Transverse colon (tissue), 4 donors: ENCODE measurements around the gene ZNF286A. TPM values are rescaled to one million over a fixed set of nuclear protein-coding genes. Genes with fewer than 3 reads are reported as not detected.
"Not testable (repeated sequence)": the region's sequence is repeated elsewhere in the genome, so short reads cannot be mapped to it uniquely, and the experiment has no call there.

ENCODE experiments used
- DNase-seq: peaks from one replicate; pipeline ENCODE4 v3.0.0-alpha.2; 2019
- H3K27ac ChIP-seq, 4 donors: fragments of 200-600 bp; sonication (generic); 2 replicates each; pipeline ENCODE4 v1.5.1; 2016 to 2018; ENCODE audit warnings: inconsistent platforms in 4 of 4
- H3K27me3 ChIP-seq: fragments of 200-600 bp; sonication (generic); 2 replicates; pipeline ENCODE4 v1.5.1; 2017; ENCODE audit warnings: inconsistent platforms
- H3K36me3 ChIP-seq, 4 donors: fragments of 200-600 bp; sonication (generic); 2 replicates each; pipeline ENCODE4 v1.5.1; 2017 to 2019; ENCODE audit warnings: inconsistent platforms in 4 of 4
- H3K4me1 ChIP-seq, 4 donors: fragments of 200-600 bp; sonication (generic); 2 replicates each; pipeline ENCODE4 v1.5.1; 2017 to 2020; ENCODE audit warnings: inconsistent platforms in 4 of 4
- H3K4me3 ChIP-seq, 4 donors: fragments of 200-600 bp; sonication (generic); 1 replicate in 1 of 4; 2 replicates in 3 of 4; pipeline versions ENCODE4 v1.5.1 to v1.6.1; 2017 to 2019; ENCODE audit warnings: inconsistent platforms in 4 of 4
- H3K9me3 ChIP-seq, 2 donors: fragments of 200-600 bp; sonication (generic); 2 replicates each; pipeline ENCODE4 v1.5.1; 2017 to 2019; ENCODE audit warnings: inconsistent platforms in 2 of 2
- EP300 ChIP-seq: sonication (generic); formaldehyde crosslinking; IDR thresholded peaks from one replicate; pipeline ENCODE4 v1.6.1; 2017; ENCODE audit warnings: antibody characterized with exemption, low read depth
- POLR2A ChIP-seq: fragments of 450-650 bp; IDR thresholded peaks from one replicate; pipeline ENCODE4 v1.6.1; 2016; ENCODE audit warnings: antibody characterized with exemption, mild to moderate bottlenecking, moderate library complexity
- POLR2AphosphoS5 ChIP-seq, 3 donors: sonication (generic); formaldehyde crosslinking; IDR thresholded peaks; one replicate each; pipeline ENCODE4 v1.6.1; 2016; ENCODE audit warnings: antibody characterized with exemption in 3 of 3
- WGBS, 2 donors: methylation state at CpG; one replicate each; pipeline ENCODE4 v1.1.5; 2018; ENCODE audit warnings: low coverage in 1 of 2; 5-methylcytosine and 5-hydroxymethylcytosine counted together
- in situ Hi-C, 4 donors: fragments of 200-750 bp; cut with MboI; loops; one replicate each; pipeline versions ENCODE4 v1.15.0 to v1.15.1; 2017; ENCODE audit warnings: low sequenced_read_pairs in 3 of 4, low pct_ligation_motif_present in 1 of 4, low pct_unique_long_range_greater_than_20kb in 1 of 4
- intact Hi-C: fragments of 100-400 bp; cut with DNase I; formaldehyde crosslinking; loops from one replicate; pipeline ENCODE4 v1.15.1; 2023; ENCODE audit warnings: low total_unique reads
- total RNA-seq, 4 donors: library from RNA; depleted of rRNA; stranded (reverse); fragments of >200 nt; gene quantifications; one replicate each; pipeline ENCODE4 v1.1.0, GENCODE V29; 2016
- TF ChIP-seq, protein P1 (sequence below), 5 experiments: fragments of 200-600 bp in 3 of 5; fragments of 450-650 bp in 2 of 5; sonication (generic) in 3 of 5; IDR thresholded peaks; 1 replicate in 2 of 5; 2 replicates in 3 of 5; pipeline ENCODE4 v1.5.1; 2016 to 2017; ENCODE audit warnings: antibody characterized with exemption in 5 of 5, inconsistent platforms in 3 of 5, mild to moderate bottlenecking in 2 of 5, moderate library complexity in 1 of 5

ZNF286A gene
- total RNA-seq, 4 donors from 2014 or later: 3.2 to 73.7 (median 11.9) TPM

DNA sequence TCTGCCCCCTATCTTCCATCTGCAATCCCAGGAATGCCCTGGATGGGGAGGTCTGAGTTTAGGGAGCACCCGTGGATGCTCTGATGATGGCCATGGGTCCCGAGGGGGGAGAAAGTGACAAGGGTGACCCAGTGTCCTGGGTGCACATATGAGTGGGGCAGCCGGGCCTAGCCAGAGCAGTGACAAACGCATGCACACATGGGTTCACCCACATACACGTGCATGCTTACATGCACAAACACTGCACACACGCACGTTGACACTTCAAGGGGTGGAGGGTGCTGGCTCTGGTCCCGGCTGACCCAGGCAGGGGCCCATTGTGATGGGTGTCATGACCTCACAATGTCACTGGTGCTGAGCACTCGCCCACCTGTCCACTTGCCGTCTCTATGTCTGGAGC is 32.3 kb downstream of the ZNF286A start, which contains the start of gene TBC1D26:
Gene TBC1D26, plus strand, starts transcription at position 384 of the 400 bp plus-strand sequence. CDS start 3,066 bp downstream, outside the sequence.
- in situ Hi-C loops, H3K4me3 ChIP-seq, intact Hi-C loops, DNase-seq, H3K9me3 ChIP-seq, H3K27ac ChIP-seq, H3K27me3 ChIP-seq, H3K36me3 ChIP-seq, H3K4me1 ChIP-seq: not testable (repeated sequence)
- WGBS, 2 donors: 90% methylated on average over 7 of the region's 10 CpGs; no CpG with 5 or more reads in 1 of the 2 donors

DNA sequence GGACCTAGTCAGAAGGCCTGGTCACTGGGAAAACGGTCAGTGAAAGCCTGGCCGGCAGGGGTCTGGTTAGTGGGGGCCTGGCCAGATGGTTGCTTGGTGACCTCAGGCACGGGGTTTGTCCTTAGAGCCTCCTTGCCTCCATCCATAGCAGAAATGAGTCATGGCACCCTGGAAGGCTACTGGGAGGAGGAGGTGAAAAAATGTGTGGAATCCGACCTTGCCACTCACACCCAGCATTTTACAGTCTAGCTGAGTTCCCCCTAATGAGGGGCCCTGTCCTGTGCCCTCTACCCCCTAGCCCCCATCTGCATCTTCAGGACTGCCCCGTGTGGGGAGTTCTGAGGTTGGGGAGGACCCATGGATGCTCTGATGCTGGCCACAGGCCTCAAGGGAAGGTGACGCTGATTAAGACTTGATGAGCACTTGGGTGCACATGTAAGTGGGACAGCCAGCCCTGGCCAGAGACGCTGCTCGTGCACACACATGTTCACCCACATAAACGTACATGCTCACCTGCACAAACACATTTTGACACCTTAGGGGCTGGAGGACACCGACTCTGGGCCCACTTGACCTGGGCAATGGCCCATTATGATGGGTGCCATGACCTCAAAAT is 33.7 kb downstream of the ZNF286A start:
- DNase-seq, H3K4me3 ChIP-seq, in situ Hi-C loops, H3K27ac ChIP-seq, H3K9me3 ChIP-seq, H3K36me3 ChIP-seq, H3K27me3 ChIP-seq, intact Hi-C loops, H3K4me1 ChIP-seq: not testable (repeated sequence)
- 91% methylated on average over 6 of the region's 10 CpGs; no CpG with 5 or more reads in 1 of the 2 donors for WGBS, 2 donors

DNA sequence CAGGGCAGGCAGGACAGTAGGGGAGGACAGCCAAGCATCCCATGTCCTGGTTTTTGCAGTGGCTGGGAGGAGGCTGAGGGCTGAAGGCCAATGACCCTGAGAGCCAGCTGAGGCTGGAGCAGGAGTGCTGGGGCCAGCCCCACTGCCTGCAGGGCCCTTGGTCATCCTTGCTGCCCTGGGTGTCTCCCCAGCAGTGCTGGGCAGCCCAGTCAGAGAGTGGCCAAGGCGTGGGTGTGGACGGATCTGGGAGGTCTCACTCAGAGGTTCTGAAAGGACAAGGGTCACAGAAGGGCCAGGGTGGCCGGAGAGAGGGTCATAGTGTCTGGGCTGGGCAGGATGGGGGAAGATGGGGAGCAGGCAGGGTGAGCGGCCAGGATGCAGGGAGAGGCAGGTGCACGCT is 37.0 kb downstream of the ZNF286A start:
- 71% methylated on average over 5 of the region's 5 CpGs; no CpG with 5 or more reads in 1 of the 2 donors for WGBS, 2 donors
- intact Hi-C loops, DNase-seq, H3K27me3 ChIP-seq, H3K27ac ChIP-seq, H3K9me3 ChIP-seq, H3K36me3 ChIP-seq, H3K4me1 ChIP-seq, in situ Hi-C loops, H3K4me3 ChIP-seq: not testable (repeated sequence)

DNA sequence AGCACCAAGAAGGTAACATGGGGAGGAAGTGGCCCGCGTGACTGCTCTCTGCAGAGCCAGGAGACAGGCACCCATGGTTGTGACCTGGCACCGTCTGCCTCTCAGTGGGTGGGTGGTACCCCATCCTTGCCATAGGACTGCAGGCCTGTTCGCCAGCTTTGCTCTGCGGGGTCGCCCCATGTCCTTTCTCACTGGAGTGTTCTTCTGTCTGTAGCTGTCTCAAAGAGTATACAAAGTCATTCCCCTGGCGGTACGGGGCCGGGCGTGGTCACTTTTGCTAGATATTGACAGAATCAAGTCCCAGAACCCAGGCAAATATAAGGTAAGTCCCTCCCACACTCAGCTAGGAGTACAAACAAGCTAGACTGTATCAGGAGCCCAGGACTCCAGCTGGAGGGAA is 38.5 kb downstream of the ZNF286A start:
- intact Hi-C loops (no loop called here), in situ Hi-C loops (no loop called here)
- H3K4me3 ChIP-seq: no peak overlapping the region
- no peaks in the 10 kb centered on the region for H3K36me3 ChIP-seq
- no peak for DNase-seq
- H3K9me3 ChIP-seq: no peaks in the 10 kb centered on the region
- H3K27me3 ChIP-seq: no peaks in the 10 kb centered on the region
- no peak overlapping the region for H3K27ac ChIP-seq
- H3K4me1 ChIP-seq: no peaks in the 10 kb centered on the region
- TF ChIP-seq POLR2A (no peak), POLR2AphosphoS5 (IDR thresholded peaks at IDR 0.05) (no peak), EP300 (no peak)
- TF ChIP-seq, protein P1, sequence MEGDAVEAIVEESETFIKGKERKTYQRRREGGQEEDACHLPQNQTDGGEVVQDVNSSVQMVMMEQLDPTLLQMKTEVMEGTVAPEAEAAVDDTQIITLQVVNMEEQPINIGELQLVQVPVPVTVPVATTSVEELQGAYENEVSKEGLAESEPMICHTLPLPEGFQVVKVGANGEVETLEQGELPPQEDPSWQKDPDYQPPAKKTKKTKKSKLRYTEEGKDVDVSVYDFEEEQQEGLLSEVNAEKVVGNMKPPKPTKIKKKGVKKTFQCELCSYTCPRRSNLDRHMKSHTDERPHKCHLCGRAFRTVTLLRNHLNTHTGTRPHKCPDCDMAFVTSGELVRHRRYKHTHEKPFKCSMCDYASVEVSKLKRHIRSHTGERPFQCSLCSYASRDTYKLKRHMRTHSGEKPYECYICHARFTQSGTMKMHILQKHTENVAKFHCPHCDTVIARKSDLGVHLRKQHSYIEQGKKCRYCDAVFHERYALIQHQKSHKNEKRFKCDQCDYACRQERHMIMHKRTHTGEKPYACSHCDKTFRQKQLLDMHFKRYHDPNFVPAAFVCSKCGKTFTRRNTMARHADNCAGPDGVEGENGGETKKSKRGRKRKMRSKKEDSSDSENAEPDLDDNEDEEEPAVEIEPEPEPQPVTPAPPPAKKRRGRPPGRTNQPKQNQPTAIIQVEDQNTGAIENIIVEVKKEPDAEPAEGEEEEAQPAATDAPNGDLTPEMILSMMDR (IDR thresholded peaks at IDR 0.05): no peak
- 86% methylated on average over 10 of the region's 10 CpGs; no CpG with 5 or more reads in 1 of the 2 donors for WGBS, 2 donors

DNA sequence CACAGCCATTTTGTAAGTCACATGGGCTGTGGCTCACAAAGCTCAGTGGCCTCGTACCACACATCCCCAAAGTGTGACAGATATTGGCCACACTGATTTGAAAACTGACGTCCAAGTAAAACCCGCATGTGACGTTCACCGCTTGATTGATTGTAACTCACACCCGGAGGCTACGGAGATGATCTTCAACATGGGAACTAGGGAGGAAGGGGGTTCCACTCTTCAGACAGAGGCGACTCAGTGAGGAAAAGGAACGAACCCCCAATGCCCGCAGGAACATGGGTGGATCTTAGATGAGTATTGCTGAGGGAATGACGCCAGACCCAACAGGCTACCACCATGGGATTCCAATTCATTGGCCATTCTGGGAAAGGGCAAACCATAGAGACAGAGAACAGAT is 39.7 kb downstream of the ZNF286A start:
- H3K9me3 ChIP-seq, H3K27ac ChIP-seq, H3K4me1 ChIP-seq, H3K36me3 ChIP-seq, H3K4me3 ChIP-seq, DNase-seq, H3K27me3 ChIP-seq, in situ Hi-C loops, intact Hi-C loops: not testable (repeated sequence)
- 87 to 100% methylated on average over 1 to 10 of the region's 11 CpGs for WGBS, 2 donors

DNA sequence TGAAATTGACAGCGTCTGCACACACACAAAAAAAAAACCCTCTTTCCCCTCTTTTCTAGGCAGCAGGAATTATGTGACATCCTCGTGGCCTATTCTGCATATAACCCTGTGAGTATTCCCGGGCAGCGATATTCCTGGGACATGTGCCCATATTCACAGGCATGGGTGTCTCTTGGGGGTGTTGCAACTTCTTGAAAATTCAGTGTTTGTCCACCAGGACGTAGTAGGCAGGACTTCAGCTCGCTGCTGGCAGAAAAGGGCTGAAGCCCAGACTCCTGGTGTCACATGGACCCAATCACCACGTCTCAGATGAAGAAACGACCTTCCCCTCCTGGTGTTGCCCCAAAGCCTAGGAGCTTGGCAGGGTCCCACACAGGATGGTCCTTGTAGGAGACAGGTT is 40.5 kb downstream of the ZNF286A start:
- H3K27me3 ChIP-seq, H3K4me3 ChIP-seq, in situ Hi-C loops, intact Hi-C loops, H3K9me3 ChIP-seq, H3K4me1 ChIP-seq, DNase-seq, H3K27ac ChIP-seq, H3K36me3 ChIP-seq: not testable (repeated sequence)
- 64% methylated on average over 8 of the region's 8 CpGs; no CpG with 5 or more reads in 1 of the 2 donors for WGBS, 2 donors
